ENCODE results near the gene CCR1. TPM values are rescaled to one million over a fixed set of nuclear protein-coding genes. Genes with fewer than 3 reads are reported as not detected.
"Not testable (repeated sequence)": the region's sequence is repeated elsewhere in the genome, so short reads cannot be mapped to it uniquely, and the experiment has no call there.

CCR1 gene
- total RNA-seq, 1 donor from 2014 or later, result not detected

GRCh38 chr3:46209746-46210470 lies 1.8 kb upstream of the CCR1 start:
- DNase-seq, result no peak

DNA sequence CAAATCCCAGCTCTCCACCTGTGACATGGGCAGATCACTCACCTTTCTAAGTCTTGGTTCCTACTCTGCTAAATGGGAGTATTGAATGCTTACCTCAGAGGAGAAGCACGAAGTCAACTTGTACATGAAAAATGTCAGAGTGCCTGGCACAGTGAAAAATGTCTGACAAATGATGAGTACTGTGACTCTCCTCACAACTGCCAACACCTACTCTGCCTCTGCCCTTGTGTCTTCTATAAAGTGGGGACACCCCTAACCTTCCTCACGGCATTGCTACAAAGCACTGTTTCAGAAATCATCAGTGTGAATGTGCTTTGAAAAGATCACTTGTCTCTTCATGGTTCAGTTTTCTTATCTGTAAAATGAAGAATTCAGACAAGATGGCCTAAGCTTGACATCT lies 940 bp upstream of the CCR1 start:
- DNase-seq, result no peak

DNA sequence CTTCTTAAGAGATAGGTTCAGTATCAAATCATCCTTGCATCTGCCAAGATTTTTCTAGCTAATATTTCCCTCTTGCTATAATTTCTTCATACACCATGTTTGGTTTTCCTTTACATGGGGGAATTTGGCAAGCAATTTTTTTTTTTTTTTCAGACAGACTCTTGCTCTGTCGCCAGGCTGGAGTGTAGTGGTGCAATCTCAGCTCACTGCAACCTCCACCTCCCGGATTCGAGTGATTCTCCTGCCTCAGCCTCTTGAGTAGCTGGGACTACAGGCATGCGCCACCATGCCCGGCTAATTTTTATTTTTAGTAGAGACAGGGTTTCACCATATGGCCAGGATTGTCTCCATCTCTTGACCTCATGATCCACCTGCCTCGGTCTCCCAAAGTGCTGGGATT lies 599 bp downstream of the CCR1 start:
- DNase-seq, result not testable (repeated sequence)

GRCh38 chr3:46206282-46207015 lies 1.7 kb downstream of the CCR1 start:
- DNase-seq, result no peak

DNA sequence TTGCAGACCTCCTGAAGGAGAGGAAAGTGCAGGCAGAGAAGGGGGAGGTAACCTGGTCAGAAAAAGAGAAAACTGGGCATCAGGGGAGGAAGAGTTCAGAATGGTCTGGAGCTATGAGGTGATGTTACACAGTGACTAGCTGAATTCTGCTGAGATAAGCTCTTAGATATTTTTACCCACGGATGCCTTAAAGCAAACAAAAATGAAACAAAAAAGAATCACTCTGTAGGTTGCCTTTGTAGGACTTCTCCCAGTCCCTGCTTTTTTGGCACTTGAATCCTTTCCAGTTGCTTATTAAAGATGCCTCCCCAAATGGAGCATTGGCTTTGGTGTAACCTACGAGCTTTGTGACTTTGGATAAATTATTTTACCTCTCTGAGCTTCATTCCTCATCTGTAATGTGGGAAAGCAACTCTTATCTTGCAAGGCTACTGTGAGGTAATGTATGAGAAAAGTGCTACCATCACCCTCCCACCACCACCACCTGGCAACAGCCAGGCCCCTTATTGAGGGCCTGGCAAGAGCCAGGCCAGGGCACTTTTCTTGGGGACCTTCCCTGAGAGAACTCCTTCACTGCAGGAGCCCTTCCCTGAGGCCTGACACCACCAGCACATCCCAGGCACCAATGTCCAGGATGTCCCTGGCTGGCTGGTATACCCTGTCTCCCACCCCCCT lies 2.7 kb downstream of the CCR1 start:
- DNase-seq, result no peak

GRCh38 chr3:46203681-46204080 lies 4.4 kb downstream of the CCR1 start:
- DNase-seq, result no peak

DNA sequence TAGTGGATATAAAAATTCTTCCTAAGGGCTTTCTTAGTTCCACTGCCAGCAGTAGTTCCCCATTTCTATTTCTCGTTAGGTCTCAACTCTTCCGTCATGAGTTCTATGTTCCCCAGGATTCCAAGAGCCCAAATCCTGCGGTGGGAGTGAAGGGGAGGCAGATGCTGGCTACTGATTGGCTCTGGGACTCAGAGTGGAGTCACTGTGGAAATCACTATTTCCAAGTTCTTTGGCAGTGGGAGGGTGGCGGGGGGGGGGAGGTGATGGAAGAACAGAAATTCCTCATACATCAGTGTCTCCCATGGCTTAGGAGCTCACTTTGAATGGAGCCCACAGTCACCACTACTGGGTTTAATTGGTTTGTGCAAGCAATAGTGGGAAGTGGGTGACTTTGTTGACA lies 5.6 kb downstream of the CCR1 start:
- DNase-seq, result no peak

DNA sequence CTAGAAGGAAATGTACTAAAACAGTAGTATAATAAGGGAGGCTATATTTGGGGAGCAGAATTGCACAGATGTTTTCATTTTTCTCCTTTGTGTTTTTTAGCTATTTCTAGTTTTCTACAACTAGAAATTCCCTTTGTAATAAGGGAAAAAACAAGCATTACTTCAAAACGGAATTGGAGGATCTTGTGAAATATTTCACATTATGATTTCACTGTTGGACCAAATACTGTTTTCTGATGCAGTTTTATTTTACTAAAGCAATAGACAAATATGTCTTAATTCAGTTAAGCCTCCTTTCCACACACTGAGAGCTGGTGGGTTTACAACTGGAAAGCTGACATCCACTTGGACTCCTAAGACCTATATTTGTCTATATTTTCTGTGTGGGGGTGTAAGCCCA lies 7.3 kb downstream of the CCR1 start:
- no peak for DNase-seq

DNA sequence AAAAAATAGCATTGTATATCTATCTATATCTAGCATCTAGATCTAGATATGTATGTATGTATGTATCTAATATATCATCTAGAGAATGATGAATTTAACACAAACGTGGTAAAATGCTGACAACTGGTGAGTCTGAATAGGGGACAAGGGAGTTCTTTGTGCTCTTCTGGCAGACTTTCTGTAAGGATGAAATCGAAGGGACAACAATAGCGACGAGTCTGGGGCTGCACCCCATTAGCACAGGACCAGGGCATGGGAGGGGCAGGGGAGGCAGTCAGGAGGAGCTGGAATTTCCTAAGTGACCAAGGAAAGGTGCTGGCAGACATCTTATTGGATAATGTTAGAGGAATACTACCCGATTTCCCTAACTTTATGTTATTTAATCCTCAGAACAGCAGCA lies 7.9 kb downstream of the CCR1 start:
- no peak for DNase-seq

- DNase-seq, result no peak
Observed at GRCh38 chr3:46196261-46196957, 11.7 kb downstream of the CCR1 start.

- DNase-seq, result no peak
Observed at GRCh38 chr3:46194868-46195553, 13.1 kb downstream of the CCR1 start.

DNA sequence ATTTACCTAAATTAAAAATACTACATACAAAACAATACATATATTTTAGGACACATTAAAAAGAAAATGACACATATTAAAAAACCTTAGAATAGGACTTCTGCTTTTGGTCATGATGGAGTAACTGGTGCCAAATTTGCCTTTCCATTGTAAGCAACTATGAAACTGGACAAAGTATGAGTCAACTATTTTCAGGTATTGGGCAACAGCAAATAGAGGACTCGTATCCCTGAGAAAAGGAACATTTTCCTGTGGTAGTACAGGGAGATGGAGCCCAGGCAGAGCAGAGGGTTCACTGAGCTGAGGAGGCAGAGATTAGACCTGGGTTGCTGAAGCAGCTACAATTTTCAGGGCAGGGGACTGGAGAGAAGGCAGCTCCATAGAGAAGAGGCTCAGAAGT lies 14.7 kb downstream of the CCR1 start:
- no peak for DNase-seq

GRCh38 chr3:46192939-46193338 lies 15.2 kb downstream of the CCR1 start:
- DNase-seq, result no peak

- no peak for DNase-seq
Observed at GRCh38 chr3:46191730-46192129, 16.4 kb downstream of the CCR1 start.

- no peak for DNase-seq
Observed at GRCh38 chr3:46188708-46189107, 19.4 kb downstream of the CCR1 start.

DNA sequence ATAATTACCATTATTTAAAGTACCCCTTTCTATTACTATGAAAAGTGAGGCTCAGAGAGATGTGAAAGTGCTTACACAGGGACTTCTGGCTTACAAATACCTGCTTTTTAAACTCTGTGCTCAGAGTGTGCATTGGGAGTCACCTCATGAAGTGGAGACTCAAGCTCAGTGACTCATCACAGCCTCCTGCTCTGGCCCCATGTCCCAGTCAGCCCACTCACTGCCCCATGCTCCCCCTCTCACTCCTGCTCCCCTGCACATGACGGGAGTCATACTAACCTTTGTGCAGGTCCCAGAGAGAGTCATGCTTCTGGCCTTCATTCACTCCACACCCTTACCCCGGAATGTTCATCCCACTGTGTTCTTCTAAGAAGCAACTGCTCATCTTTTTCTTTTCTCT lies 20.2 kb downstream of the CCR1 start:
- DNase-seq, result no peak

DNA sequence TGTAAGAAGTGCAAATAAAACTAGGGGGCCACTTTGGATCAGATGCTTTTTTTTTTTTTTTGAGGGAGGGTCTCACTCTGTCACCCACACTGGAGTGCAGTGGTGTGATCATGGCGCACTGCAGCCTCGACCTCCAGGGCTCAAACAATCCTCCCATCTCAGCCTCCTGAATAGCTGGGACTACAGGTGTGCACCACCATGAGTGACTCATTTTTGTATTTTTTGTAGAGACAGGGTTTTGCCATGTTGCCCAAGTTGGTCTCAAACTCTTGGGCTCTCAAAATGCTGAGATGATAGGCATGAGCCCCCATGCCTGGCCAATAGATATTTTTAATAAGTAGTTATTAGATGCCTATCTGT lies 20.8 kb downstream of the CCR1 start:
- no peak for DNase-seq

DNA sequence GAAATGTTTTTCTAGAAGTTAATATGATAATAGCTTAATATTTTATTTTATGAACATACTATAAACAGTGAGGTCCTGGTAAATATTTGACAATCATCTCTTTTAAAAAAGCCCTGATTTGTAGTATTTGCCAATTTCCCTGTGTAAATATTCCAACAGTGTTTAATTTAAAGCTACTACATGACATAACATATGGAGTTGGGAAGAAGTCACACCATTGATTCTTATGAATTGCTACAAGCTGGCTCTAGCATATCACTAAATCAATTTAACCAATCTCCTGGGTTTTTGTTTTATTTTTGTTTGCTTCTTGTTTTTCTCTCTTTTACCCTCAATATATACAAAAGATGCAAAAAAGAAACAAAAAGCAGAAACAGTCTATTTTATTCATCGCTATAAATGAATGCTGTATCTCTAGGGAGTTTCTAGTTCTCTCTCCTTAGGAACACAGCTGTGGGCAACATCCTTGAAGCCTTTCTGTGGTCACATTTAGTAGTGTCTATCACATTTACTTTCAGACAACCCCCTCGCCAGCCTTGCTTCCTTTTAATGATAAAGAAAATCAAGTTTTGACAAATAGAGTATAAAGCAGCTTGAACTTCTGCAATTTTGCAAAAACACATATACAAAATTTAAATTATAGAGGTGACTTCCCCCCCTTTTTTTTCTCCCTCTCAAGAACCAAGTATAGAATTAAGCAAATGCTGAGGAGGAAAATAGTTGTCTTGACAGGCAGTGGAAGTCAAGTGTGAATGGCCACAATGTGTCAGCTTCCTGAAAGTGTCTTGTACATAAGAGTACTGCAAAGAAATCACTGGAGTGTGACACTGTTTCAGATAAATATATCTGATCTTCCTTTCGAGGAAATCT lies 21.4 kb downstream of the CCR1 start:
- DNase-seq, result no peak

DNA sequence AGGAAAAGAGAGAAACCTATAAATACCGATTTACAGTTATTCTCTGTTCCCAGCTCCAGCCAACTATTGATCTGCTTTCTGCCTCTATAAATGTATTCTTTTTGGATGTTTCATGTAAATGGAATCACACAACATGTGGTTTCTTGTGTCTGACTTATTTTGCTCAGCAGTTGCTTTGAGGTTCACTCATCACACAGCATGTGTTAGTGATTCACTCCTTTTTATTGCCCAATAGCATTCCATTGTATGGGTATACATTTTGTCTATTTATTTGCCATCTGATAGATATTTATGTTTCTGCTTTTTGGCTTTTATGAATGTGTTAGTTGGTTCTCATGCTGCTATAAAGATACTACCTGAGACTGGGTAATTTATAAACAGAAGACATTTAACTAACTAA lies 23.6 kb downstream of the CCR1 start:
- no peak for DNase-seq

DNA sequence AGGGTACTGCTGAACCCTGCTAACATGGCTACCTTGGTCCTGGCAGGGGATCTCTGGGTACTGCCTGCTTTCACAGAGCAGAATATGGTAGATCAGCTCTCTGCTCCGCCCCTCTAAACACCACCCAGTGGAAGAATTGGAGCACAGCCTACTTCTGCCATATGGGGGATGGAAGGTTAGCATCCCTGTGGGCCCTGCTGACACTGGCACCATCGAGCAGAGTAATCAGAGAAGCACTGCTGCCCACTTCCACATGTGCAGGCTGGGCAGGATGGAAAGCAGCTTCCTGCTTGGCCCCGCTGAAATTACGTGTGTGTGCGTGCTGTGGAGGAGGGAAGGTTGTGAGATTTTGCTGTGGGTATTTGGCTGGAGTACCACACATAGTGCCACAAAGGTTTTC lies 24.8 kb downstream of the CCR1 start:
- no peak for DNase-seq

DNA sequence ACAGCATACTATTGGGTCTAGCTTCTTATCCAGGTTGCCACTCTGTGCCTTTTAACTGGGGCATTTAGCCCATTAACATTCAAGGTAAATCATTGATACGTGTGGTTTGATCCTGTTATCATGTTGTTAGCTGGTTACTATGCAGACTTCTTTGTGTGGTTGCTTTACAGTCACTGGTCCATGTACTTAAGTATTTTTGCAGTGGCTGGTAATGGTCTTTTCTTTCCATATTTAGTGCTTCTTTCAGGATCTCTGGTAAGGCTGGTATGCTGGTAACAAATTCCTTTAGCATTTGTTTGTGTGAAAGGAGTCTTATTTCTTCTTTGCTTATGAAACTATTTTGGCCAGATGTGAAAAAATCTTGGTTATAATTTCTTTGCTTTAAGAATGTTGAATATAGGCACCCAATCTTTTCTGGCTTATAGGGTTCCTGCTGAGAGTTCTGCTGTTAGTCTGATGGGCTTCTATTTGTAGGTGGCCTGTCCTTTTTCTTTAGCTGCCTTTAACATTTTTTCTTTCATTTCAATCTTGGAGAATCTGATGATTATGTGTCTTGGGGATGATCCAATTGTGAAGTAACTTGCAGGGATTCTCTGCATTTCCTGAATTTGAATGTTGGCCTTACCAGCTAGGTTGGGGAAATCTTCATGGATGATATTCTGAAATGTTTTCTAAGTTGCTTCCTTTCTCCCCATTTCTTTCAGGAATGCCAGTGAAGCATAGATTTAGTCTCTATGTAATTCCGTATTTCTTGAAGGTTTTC lies 39.3 kb downstream of the CCR1 start:
- DNase-seq, result no peak
